GM12892 (cell line): Measurements from ENCODE around the gene TMEM163.

Experiments
- POLR2A ChIP-seq: IDR thresholded peaks from 2 replicates; pipeline ENCODE4 v1.6.1; 2011; ENCODE audit warnings: low read depth, low read length, control low read depth
- POLR2AphosphoS5 ChIP-seq: IDR thresholded peaks from 2 replicates; pipeline ENCODE4 v1.6.1; 2011; ENCODE audit warnings: low read depth, low read length, control low read depth
- TAF1 ChIP-seq: IDR thresholded peaks from 2 replicates; pipeline ENCODE4 v1.6.1; 2011; ENCODE audit warnings: low read depth, mild to moderate bottlenecking, control low read depth, low read length, borderline replicate concordance

DNA sequence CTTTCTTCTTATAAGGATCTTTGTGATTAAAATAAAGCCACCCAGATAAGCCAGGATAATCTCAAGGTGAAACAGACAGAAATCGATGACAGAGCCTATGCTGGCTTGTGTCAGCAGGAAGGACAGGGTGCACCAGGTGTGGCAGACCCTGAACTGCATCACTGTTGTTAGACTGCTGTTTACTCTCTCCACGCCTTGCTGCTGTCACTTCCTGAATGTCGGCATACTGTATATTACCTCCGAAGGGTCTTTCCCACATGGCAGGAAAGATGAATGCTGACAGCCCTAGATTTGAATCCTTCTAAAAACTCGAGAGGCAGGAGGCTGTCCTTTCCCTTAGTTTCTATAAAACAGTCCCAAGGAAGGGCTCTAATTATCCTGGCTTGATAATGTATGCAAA, 18.9 kb upstream of the TMEM163 start:
- no peak for TF ChIP-seq POLR2AphosphoS5
- TF ChIP-seq TAF1 = no peak
- no peak for TF ChIP-seq POLR2A
